ENCODE measurements around the gene POLR2I. TPM values are rescaled to one million over a fixed set of nuclear protein-coding genes. Genes with fewer than 3 reads are reported as not detected.

The POLR2I gene
- total and polyA plus RNA-seq, 3 donors from 2014 or later, result 106 to 307 (median 116) TPM

DNA sequence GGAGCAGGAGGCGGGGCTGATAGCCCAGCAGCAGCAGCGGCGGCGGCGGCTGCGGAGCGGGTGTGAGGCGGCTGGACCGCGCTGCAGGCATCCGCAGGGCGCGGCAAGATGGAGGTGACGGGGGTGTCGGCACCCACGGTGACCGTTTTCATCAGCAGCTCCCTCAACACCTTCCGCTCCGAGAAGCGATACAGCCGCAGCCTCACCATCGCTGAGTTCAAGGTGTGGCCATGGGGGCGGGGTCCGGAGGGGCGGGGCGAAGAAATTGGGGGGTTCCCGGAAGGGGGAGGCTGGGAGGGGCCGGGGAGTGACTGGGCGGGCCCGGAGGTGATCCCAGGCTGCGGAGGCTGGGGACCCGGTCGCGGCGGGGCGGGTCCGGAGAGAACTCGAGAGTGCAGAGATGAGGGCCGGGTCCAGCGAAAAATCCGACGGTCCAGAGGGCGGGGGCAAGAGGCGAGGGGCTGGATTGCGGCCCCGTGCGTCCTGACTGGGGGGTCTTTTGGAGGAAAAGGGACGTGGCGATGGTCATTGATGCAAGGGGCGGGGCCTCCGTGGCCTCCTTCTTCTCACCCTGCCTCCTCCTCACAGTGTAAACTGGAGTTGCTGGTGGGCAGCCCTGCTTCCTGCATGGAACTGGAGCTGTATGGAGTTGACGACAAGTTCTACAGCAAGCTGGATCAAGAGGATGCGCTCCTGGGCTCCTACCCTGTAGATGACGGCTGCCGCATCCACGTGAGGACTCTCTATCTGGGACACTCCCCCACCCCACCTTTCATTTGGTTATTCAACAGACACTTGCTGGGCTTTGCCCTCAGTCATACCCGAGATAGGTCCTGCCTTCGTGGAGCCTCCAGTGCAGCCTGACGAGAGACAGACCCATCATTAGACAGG is 1.0 kb upstream of the POLR2I start, which contains the start of gene TBCB:
Gene TBCB (plus strand): TSS at position 16 of the 891 bp plus-strand sequence. CDS start 93 bp downstream, at position 109.
- Histone ChIP-seq H3K27ac (peak within 1 kb of the TSS; percentile 29 to 77), H3K27me3 (no peaks in the 10 kb centered on the region), H3K9me3 (no peaks in the 10 kb centered on the region), H3K4me1 (peaks cover 15% of the 10 kb centered on the region), H3K36me3 (ENCODE audit: low read depth, missing control alignments) (no peaks in the 10 kb centered on the region), H3K4me3 (peak within 1 kb of the TSS; percentile 54 to 87)
- WGBS, 2 donors, result 3 to 5% methylated on average over 35 to 59 of the region's 59 CpGs
- TF ChIP-seq POLR2A (IDR thresholded peaks at IDR 0.05), result no peak
- TF ChIP-seq, protein P1, sequence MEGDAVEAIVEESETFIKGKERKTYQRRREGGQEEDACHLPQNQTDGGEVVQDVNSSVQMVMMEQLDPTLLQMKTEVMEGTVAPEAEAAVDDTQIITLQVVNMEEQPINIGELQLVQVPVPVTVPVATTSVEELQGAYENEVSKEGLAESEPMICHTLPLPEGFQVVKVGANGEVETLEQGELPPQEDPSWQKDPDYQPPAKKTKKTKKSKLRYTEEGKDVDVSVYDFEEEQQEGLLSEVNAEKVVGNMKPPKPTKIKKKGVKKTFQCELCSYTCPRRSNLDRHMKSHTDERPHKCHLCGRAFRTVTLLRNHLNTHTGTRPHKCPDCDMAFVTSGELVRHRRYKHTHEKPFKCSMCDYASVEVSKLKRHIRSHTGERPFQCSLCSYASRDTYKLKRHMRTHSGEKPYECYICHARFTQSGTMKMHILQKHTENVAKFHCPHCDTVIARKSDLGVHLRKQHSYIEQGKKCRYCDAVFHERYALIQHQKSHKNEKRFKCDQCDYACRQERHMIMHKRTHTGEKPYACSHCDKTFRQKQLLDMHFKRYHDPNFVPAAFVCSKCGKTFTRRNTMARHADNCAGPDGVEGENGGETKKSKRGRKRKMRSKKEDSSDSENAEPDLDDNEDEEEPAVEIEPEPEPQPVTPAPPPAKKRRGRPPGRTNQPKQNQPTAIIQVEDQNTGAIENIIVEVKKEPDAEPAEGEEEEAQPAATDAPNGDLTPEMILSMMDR (IDR thresholded peaks at IDR 0.05), result no peak
- DNase-seq, result peak; percentile 18
- intact Hi-C loops (cut with DNase I; ENCODE audit: low total_unique reads), result no loop called here

GRCh38 chr19:36113894-36114720 is 568 bp downstream of the POLR2I start:
- Histone ChIP-seq H3K4me1 (peaks cover 15% of the 10 kb centered on the region), H3K27ac (peak overlapping the region; percentile 29 to 77), H3K4me3 (peak overlapping the region; percentile 54 to 87), H3K27me3 (no peaks in the 10 kb centered on the region), H3K9me3 (no peaks in the 10 kb centered on the region), H3K36me3 (ENCODE audit: low read depth, missing control alignments) (no peaks in the 10 kb centered on the region)
- TF ChIP-seq POLR2A (IDR thresholded peaks at IDR 0.05), result no peak
- TF ChIP-seq, protein P1 (IDR thresholded peaks at IDR 0.05), result no peak
- peak; percentile 32 for DNase-seq
- intact Hi-C loops (cut with DNase I; ENCODE audit: low total_unique reads), result no loop called here
- 4 to 5% methylated on average over 38 to 48 of the region's 48 CpGs for WGBS, 2 donors

- 63 to 68% methylated on average over 32 to 34 of the region's 34 CpGs for WGBS, 2 donors
- Histone ChIP-seq H3K4me3 (no peak overlapping the region), H3K27me3 (no peaks in the 10 kb centered on the region), H3K4me1 (peaks cover 15% of the 10 kb centered on the region), H3K36me3 (ENCODE audit: low read depth, missing control alignments) (no peaks in the 10 kb centered on the region), H3K9me3 (no peaks in the 10 kb centered on the region), H3K27ac (no peak overlapping the region)
- no peak for TF ChIP-seq POLR2A (IDR thresholded peaks at IDR 0.05)
- TF ChIP-seq, protein P1 (IDR thresholded peaks at IDR 0.05), result no peak
- DNase-seq, result no peak
- intact Hi-C loops (cut with DNase I; ENCODE audit: low total_unique reads), result no loop called here
Measured at GRCh38 chr19:36113425-36113824, 1.2 kb downstream of the POLR2I start.

- intact Hi-C loops (cut with DNase I; ENCODE audit: low total_unique reads), result no loop called here
- 96 to 100% methylated on average over 1 to 10 of the region's 10 CpGs for WGBS, 2 donors
- DNase-seq, result no peak
- Histone ChIP-seq H3K4me1 (peaks cover 15% of the 10 kb centered on the region), H3K27me3 (no peaks in the 10 kb centered on the region), H3K36me3 (ENCODE audit: low read depth, missing control alignments) (no peaks in the 10 kb centered on the region), H3K27ac (no peak overlapping the region), H3K9me3 (no peaks in the 10 kb centered on the region), H3K4me3 (no peak overlapping the region)
- TF ChIP-seq, protein P1 (IDR thresholded peaks at IDR 0.05), result no peak
- no peak for TF ChIP-seq POLR2A (IDR thresholded peaks at IDR 0.05)
Measured at GRCh38 chr19:36112678-36113077, 2.0 kb downstream of the POLR2I start.

All from testis (tissue), 3 donors.